Neuron (in vitro differentiated cells): ENCODE measurements around the gene WASL.

ENCODE experiments used
- H2AFZ ChIP-seq: one replicate; pipeline ENCODE4 v1.6.1; 2013; ENCODE audit warnings: low read depth, mild to moderate bottlenecking, inconsistent platforms, low read length, moderate library complexity
- H3K27me3 ChIP-seq: one replicate; pipeline ENCODE4 v1.6.1; 2013; ENCODE audit warnings: low read length; ENCODE audit not compliant: insufficient read depth
- H3K36me3 ChIP-seq: one replicate; pipeline ENCODE4 v1.6.1; 2013; ENCODE audit warnings: low read length; ENCODE audit not compliant: insufficient read depth
- H3K4me1 ChIP-seq: one replicate; pipeline ENCODE4 v1.6.1; 2013; ENCODE audit warnings: low read length; ENCODE audit not compliant: insufficient read depth
- H3K4me3 ChIP-seq: 2 replicates; pipeline ENCODE4 v1.5.1; 2013; ENCODE audit warnings: mild to moderate bottlenecking, low read length, moderate library complexity
- H3K9me3 ChIP-seq: one replicate; pipeline ENCODE4 v1.6.1; 2013; ENCODE audit warnings: low read length

WASL gene

GRCh38 chr7:123690550-123690949, 58.3 kb downstream of the WASL start:
- no peaks in the 10 kb centered on the region for H3K4me1 ChIP-seq
- no peak overlapping the region for H2AFZ ChIP-seq
- H3K27me3 ChIP-seq, result no peaks in the 10 kb centered on the region
- no peaks in the 10 kb centered on the region for H3K9me3 ChIP-seq
- H3K36me3 ChIP-seq, result peaks cover 54% of the 10 kb centered on the region
- H3K4me3 ChIP-seq, result no peak overlapping the region

GRCh38 chr7:123689250-123689649, 59.6 kb downstream of the WASL start:
- Histone ChIP-seq H3K4me1 (no peaks in the 10 kb centered on the region), H3K4me3 (no peak overlapping the region), H3K36me3 (peaks cover 48% of the 10 kb centered on the region), H3K27me3 (no peaks in the 10 kb centered on the region), H2AFZ (no peak overlapping the region), H3K9me3 (no peaks in the 10 kb centered on the region)

- H3K9me3 ChIP-seq, result no peaks in the 10 kb centered on the region
- H3K4me1 ChIP-seq, result no peaks in the 10 kb centered on the region
- H3K4me3 ChIP-seq, result no peak overlapping the region
- no peaks in the 10 kb centered on the region for H3K27me3 ChIP-seq
- no peak overlapping the region for H2AFZ ChIP-seq
- peaks cover 49% of the 10 kb centered on the region for H3K36me3 ChIP-seq
Measured at GRCh38 chr7:123687727-123688126, 61.1 kb downstream of the WASL start.

- Histone ChIP-seq H3K4me3 (no peak overlapping the region), H3K9me3 (no peaks in the 10 kb centered on the region), H3K27me3 (no peaks in the 10 kb centered on the region), H2AFZ (no peak overlapping the region), H3K4me1 (no peaks in the 10 kb centered on the region), H3K36me3 (peaks cover 46% of the 10 kb centered on the region)
Measured at GRCh38 chr7:123687161-123687560, 61.6 kb downstream of the WASL start.

GRCh38 chr7:123682690-123683089, 66.1 kb downstream of the WASL start:
- Histone ChIP-seq H3K4me3 (no peak overlapping the region), H3K36me3 (peaks cover 35% of the 10 kb centered on the region), H3K27me3 (no peaks in the 10 kb centered on the region), H3K4me1 (no peaks in the 10 kb centered on the region), H3K9me3 (no peaks in the 10 kb centered on the region), H2AFZ (no peak overlapping the region)

- no peaks in the 10 kb centered on the region for H3K4me1 ChIP-seq
- no peaks in the 10 kb centered on the region for H3K27me3 ChIP-seq
- no peak overlapping the region for H2AFZ ChIP-seq
- H3K4me3 ChIP-seq, result no peak overlapping the region
- H3K9me3 ChIP-seq, result no peaks in the 10 kb centered on the region
- H3K36me3 ChIP-seq, result peaks cover 31% of the 10 kb centered on the region
Measured at GRCh38 chr7:123681561-123681960, 67.2 kb downstream of the WASL start.

- H3K27me3 ChIP-seq, result no peaks in the 10 kb centered on the region
- no peak overlapping the region for H3K4me3 ChIP-seq
- no peaks in the 10 kb centered on the region for H3K4me1 ChIP-seq
- no peak overlapping the region for H2AFZ ChIP-seq
- no peaks in the 10 kb centered on the region for H3K9me3 ChIP-seq
- peaks cover 31% of the 10 kb centered on the region for H3K36me3 ChIP-seq
Measured at GRCh38 chr7:123680580-123680979, 68.2 kb downstream of the WASL start.

- Histone ChIP-seq H3K4me1 (no peaks in the 10 kb centered on the region), H3K36me3 (peaks cover 25% of the 10 kb centered on the region), H3K9me3 (no peaks in the 10 kb centered on the region)
Measured at GRCh38 chr7:123679614-123680013, 69.2 kb downstream of the WASL start.

GRCh38 chr7:123677061-123677715, 71.6 kb downstream of the WASL start:
- Histone ChIP-seq H3K4me1 (no peaks in the 10 kb centered on the region), H3K36me3 (peaks cover 15% of the 10 kb centered on the region), H2AFZ (no peak overlapping the region), H3K27me3 (no peaks in the 10 kb centered on the region), H3K9me3 (no peaks in the 10 kb centered on the region), H3K4me3 (no peak overlapping the region)

More at GRCh38 chr7:123679614-123680013, 69.2 kb downstream of the WASL start:
- Histone ChIP-seq H3K4me3 (no peak overlapping the region), H3K27me3 (no peaks in the 10 kb centered on the region), H2AFZ (no peak overlapping the region)

- Histone ChIP-seq H3K27me3 (no peaks in the 10 kb centered on the region), H3K4me1 (no peaks in the 10 kb centered on the region), H3K9me3 (no peaks in the 10 kb centered on the region), H2AFZ (no peak overlapping the region), H3K36me3 (peaks cover 3% of the 10 kb centered on the region), H3K4me3 (no peak overlapping the region)
Measured at GRCh38 chr7:123675181-123675473, 73.7 kb downstream of the WASL start.

GRCh38 chr7:123674399-123675180, 74.2 kb downstream of the WASL start:
- Histone ChIP-seq H3K4me1 (no peaks in the 10 kb centered on the region), H2AFZ (no peak overlapping the region), H3K36me3 (no peaks in the 10 kb centered on the region), H3K4me3 (no peak overlapping the region), H3K9me3 (no peaks in the 10 kb centered on the region), H3K27me3 (no peaks in the 10 kb centered on the region)

GRCh38 chr7:123673752-123674398, 74.9 kb downstream of the WASL start:
- H3K4me1 ChIP-seq, result no peaks in the 10 kb centered on the region
- H3K4me3 ChIP-seq, result no peak overlapping the region
- H3K27me3 ChIP-seq, result no peaks in the 10 kb centered on the region
- H3K36me3 ChIP-seq, result no peaks in the 10 kb centered on the region
- H2AFZ ChIP-seq, result no peak overlapping the region
- no peaks in the 10 kb centered on the region for H3K9me3 ChIP-seq

GRCh38 chr7:123673137-123673732, 75.6 kb downstream of the WASL start:
- H3K9me3 ChIP-seq, result no peaks in the 10 kb centered on the region
- no peak overlapping the region for H3K4me3 ChIP-seq
- H3K27me3 ChIP-seq, result no peaks in the 10 kb centered on the region
- H2AFZ ChIP-seq, result no peak overlapping the region
- no peaks in the 10 kb centered on the region for H3K4me1 ChIP-seq
- H3K36me3 ChIP-seq, result no peaks in the 10 kb centered on the region
